Hindlimb muscle (tissue), 1 donor: Measurements from ENCODE around the gene CIBAR2. TPM values are rescaled to one million over a fixed set of nuclear protein-coding genes. Genes with fewer than 3 reads are reported as not detected.

ENCODE experiments used
- DNase-seq: peaks from one replicate; pipeline ENCODE4 v3.0.0-alpha.2; 2013
- polyA plus RNA-seq: library from polyadenylated mRNA; unstranded; fragments of 120-200 nt; gene quantifications from one replicate; pipeline ENCODE4 v1.2.1, GENCODE V29; 2013; ENCODE audit not compliant: insufficient read length

Gene CIBAR2
- polyA plus RNA-seq = not detected

GRCh38 chr16:85112364-85112763, at the start of gene CIBAR2:
TSS of gene CIBAR2 (minus strand) at chr16:85112472. CDS start at chr16:85112352, 120 bp downstream.
- DNase-seq = no peak

DNA sequence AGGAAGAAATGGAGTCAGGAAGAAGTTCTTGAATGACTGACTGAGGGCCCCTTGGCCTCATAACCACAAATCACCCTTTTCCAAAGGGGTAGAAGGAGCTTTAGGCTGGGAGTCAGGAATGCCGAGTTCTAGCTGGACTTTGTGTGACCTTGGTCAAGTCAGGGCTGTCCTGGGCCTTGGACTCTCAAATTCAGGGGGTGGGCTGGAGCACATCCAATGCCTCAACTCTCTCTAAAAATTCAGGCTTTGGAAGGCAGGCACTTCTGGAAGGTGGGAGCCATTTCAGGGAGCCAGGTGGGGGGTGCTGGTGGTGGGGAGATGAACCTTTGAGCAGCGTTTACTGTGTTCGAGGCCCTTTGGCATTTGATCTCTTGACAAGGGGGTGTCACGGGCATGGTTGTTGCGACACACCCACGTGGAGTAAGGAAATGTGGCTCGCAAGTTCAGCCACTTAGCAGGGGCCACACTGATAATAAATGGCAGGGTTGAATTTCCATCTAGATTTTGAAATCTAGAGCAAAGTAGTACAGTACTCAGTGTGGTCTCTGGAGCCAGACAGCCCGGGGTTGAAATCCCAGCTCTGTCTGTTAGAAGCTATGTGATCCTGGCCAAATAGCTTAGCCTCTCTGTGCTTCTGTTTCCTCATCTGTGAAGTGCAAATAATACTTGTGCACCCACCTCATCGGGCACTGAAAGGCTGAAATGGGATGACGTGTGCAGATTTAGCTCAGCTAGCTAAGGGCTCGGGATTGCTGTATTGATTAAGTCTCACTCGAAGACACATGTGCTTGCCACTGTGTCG, 47.1 kb upstream of the CIBAR2 start:
- DNase-seq = no peak

DNA sequence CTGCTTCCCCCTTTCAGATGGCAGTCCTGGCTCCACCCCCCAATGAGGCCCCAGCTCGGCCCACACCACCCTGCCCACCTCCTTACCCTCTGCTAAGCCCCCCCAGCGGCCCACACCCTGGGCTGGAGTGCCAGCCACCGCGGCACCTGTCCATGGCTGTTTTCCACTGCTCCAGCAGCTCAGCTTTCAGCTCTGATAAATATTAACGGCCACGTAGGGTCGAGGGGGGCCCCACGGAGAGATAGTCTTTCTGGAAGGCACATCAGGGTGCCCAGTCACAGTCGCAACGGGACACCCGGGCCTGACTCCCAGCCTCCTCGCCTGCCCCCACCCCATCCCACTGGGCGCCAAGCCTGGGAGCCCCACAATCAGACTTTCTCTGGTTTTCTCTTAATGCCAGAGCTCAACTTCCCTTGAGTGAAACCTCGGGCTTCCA, 46.5 kb upstream of the CIBAR2 start:
- DNase-seq = no peak

GRCh38 chr16:85157813-85158742, 45.8 kb upstream of the CIBAR2 start:
- no peak for DNase-seq

DNA sequence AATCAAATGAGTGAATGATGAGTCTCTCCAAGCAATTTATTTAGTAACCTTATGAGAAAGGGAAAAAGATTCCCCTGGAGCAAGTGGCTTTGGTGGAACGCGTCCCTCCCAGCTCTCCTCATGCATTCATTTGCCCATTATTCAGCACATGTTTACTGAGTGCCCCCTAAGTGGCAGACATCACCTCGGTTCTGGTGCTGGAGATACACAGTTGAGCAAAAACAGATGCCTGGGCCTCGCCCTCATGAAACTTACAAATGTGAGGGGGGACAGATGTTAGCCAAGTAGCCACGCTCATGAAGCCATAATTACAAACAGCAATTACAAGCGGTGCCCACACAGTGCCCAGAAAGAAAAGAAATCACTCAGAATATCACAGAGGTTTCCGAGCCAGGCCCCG, 45.1 kb upstream of the CIBAR2 start:
- no peak for DNase-seq

DNA sequence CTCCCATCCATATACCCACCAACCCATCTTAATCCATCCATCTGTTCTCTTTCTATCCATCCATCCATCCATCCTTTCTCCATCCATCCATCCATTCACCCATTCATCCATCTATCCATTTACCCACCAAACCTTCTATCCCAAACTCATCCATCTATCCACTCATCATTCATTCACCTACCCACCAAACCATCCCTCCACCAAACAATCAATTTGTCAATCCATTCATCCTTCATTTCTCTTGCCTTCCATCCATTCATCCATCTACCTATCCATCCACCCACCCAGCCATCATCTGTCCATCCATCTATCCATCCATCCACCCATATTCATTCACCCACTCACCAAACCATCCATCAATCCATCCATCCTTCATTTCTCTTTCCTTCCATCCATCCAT, 44.6 kb upstream of the CIBAR2 start:
- DNase-seq = no peak

- no peak for DNase-seq
These were observed 44.2 kb upstream of the CIBAR2 start for GRCh38 chr16:85156440-85156839.

DNA sequence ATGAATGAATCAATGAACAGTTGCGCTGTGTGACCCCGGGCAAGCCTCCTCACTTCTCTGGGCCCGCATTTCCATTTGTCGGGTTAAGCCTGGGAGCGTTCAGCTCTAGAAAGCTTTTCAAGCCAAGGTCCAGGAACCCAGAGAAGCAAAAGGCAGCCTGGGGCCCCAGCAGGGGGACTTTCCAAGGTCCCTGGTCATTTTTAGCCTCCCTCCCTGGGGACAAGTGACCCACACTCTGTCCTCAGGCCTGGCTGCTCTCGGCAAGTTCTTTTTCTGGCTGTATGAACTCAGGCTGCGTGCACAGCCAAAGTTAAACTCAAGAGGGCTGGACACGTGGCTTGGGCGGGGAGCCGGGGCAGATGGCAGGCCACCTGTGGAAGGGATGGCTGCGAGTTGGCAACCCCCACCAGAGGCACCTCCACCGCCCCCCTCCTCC, 41.4 kb upstream of the CIBAR2 start:
- no peak for DNase-seq

DNA sequence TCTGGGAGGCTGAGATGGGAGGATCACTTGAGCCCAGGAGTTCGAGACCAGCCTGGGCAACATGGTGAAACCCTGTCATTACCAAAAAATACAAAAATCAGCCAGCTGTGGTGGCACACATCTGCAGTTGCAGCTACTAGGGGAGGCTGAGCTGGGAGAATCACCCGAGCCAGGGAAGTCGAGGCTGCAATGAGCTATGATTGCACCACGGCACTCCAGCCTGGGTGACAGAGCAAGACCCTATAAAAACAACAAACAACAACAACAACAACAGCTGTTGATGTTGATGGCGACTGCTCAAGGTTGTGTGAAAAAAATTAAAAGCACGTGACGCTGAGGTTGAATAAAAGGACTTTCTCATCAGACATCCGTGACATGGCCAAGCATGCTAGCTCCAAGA, 40.8 kb upstream of the CIBAR2 start:
- no peak for DNase-seq

DNA sequence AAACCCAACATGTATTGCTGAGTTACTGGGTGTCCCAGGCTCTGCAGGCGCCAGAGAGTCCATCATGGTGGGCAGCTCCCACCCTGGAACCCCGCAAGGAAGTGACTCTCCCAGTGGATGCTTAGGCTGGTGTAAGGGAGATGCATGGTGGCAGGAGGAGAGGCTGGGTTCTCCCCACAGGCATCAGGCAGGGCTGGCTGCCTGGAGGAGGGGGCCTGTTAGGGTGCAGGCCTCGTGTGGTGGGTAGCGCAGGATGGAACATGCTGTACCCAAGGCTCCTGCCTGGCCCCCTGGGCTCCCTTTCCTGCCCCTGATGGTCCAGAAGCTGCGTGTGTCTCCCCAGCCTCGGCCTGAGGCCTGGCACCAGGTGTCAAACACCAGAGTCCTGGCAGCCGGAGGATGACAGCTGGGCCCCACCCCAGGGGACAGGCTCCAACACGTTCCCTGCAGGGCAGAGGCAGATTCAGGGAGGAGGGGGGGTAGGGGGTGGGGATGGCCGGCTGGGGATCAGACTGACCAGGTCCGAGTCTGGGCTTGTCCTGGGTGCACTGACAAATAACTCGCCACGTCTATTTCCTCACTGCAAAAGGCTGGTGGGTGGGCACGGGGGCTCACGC, 40.2 kb upstream of the CIBAR2 start:
- DNase-seq = no peak

DNA sequence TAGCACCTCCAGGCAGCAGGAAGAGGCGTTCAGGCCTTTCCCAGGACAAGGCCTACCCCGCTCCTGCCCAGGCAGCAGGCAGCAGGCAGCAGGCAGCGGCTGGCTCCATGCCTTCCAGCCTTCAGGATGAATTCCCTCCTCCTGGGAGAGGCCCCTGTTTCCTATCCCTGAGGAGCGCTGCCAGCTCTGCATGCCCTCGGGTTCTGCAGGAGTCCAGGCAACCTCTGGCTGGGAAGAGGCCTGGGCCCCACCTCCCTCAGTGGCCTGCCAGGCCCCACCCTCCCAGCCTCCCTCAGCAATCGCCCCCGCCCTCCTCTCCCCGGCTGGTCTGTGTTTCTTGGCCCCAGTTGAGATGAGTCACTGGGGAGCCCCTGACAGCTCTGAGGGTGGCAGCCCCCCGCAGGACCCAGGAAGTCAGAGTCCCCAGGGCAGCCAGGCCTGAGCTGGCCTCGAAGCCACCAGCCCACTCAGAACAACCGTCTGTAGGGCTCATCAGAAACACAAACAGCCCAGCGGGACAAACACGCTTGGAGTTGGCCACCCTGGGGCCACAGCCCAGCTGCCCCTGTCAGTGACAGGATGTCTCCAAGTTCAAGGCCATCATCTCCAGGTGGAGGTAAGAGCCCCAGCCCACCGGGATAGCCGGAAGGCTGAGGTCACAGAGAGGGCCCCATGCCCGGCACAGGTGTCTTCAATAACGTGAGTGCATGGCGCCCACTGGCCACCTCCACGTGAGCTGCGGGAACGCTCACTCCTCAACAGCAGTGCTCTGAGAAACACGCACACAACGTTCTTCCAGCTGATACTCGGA, 39.5 kb upstream of the CIBAR2 start:
- no peak for DNase-seq

DNA sequence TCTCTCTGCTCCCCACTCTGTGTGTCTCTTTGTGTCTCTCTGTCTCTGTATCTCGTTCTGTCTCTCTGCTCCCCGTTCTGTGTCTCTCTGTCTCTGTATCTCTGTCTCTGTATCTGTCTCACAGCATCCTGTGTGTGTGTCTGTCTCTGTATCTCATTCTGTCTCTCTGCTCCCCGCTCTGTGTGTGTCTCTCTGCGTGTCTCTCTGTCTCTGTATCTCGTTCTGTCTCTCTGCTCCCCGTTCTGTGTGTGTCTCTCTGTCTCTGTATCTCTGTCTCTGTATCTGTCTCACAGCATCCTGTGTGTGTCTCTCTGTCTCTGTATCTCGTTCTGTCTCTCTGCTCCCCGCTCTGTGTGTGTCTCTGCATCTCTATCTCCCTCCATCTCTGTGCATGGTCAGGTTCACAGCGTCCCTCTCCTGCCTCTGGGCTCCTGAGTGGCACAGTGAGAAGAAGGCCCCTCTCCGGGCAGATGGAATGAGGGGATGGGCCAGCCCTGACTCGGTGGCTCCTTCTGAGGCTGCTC, 38.9 kb upstream of the CIBAR2 start:
- DNase-seq = no peak

DNA sequence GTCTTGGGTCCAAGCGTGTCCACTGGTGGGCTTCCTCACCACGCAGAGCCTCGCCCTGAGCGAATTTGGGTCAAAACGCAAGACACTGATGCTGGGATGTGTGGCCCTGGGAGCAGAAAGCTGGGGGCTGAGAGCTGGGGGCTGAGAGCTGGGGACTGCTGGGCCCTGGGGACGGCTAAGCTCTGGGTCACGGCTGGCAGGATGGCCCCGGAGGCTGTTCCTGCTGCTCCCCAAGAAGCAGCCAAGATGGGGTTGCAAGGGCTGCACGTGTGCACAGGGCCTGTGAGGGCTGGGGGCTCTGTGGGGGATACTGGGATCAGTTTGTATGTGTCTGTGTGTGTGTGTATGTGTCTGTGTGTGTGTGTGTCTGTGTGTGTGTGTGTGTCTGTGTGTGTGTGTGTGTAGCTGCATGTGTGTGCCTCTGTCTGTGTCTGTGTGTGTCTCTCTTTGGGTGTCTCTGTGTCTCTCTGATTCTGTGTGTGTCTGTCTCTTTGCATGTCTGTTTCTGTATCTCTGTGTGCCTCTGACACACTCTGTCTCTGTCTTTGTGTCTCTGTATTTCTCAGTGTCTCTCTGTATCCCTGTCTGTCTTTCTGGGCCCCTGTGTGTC, 38.2 kb upstream of the CIBAR2 start:
- DNase-seq = no peak

DNA sequence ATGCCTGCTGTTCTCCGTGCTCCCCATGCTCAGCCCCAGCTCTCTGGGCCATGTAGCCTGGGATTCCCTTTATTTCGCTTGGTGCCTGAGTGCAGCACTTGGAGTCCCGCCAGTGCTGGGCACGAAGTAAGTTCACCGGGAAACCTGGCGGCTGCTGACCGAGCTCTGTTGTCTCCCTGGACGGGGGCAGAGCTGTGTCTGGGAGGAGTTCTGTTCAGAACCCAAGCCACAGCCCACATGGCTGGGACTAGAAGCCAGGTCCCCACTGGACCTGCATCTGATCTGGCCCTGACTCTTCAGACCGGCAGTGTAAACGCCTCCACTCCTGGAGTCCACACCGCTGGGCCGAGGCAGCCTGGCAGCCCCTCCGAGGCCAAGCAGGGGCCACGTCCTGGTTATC, 37.5 kb upstream of the CIBAR2 start:
- no peak for DNase-seq

- DNase-seq = no peak
These were observed 36.7 kb upstream of the CIBAR2 start for GRCh38 chr16:85148931-85149330.

- DNase-seq = peak; percentile 67
These were observed 34.8 kb upstream of the CIBAR2 start for GRCh38 chr16:85146922-85147651.

DNA sequence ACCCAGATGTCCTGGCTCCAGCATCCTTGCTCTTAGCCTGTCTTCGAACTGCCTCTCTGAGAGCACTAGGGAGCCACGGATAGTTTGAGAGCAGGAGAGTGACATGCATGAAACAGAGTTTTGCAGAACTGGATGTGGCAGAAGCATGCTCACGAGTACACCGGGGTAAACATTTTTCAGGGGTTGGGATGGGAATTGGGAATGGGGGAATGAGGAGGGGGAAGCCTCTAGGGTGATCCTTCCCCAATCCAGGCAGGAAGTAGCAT, 34.2 kb upstream of the CIBAR2 start:
- no peak for DNase-seq

GRCh38 chr16:85145734-85146531, 33.7 kb upstream of the CIBAR2 start:
- DNase-seq = no peak

DNA sequence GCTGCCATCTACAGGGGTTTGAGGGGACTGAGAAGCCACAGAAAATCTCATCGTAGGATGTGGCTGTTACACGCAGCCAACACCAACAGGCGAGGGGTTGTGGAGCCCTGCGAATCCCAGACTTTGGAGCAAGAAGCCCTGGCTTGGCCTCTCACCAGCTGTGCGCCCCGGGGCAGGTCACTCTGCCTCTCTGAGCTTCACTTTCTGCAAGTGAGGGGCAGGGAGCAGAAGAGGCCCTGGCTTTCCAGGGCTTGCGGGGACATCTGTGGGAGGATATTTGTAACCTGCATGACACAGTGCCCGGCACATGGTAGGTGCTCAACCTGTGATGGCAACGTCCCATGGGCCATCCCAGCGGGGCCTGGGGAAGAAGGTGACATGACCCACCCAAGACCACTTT, 32.9 kb upstream of the CIBAR2 start:
- no peak for DNase-seq
